ENCODE results near the gene PLXDC1.

The PLXDC1 gene

GRCh38 chr17:39094607-39095308 lies 56.7 kb downstream of the PLXDC1 start:
- DNase-seq, result no peak

- no peak for DNase-seq
Measured at GRCh38 chr17:39092692-39093230, 58.7 kb downstream of the PLXDC1 start.

- no peak for DNase-seq
Measured at GRCh38 chr17:39090908-39091665, 60.4 kb downstream of the PLXDC1 start.

GRCh38 chr17:39090400-39090799 lies 61.0 kb downstream of the PLXDC1 start:
- no peak for DNase-seq

- DNase-seq, result no peak
Measured at GRCh38 chr17:39084558-39084957, 66.9 kb downstream of the PLXDC1 start.

- no peak for DNase-seq
Measured at GRCh38 chr17:39083270-39083669, 68.2 kb downstream of the PLXDC1 start.

- peak; percentile 94 for DNase-seq
Measured at GRCh38 chr17:39082482-39082881, 69.0 kb downstream of the PLXDC1 start.

GRCh38 chr17:39081851-39082250 lies 69.6 kb downstream of the PLXDC1 start:
- DNase-seq, result no peak

GRCh38 chr17:39080421-39081078 lies 70.9 kb downstream of the PLXDC1 start:
- no peak for DNase-seq

- no peak for DNase-seq
Measured at GRCh38 chr17:39079836-39080235, 71.6 kb downstream of the PLXDC1 start.

GRCh38 chr17:39077866-39078265 lies 73.6 kb downstream of the PLXDC1 start:
- no peak for DNase-seq

- no peak for DNase-seq
Measured at GRCh38 chr17:39077252-39077651, 74.2 kb downstream of the PLXDC1 start.

GRCh38 chr17:39074676-39075075 lies 76.8 kb downstream of the PLXDC1 start:
- no peak for DNase-seq

GRCh38 chr17:39073916-39074315 lies 77.5 kb downstream of the PLXDC1 start:
- no peak for DNase-seq

GRCh38 chr17:39073353-39073752 lies 78.1 kb downstream of the PLXDC1 start:
- DNase-seq, result no peak

GRCh38 chr17:39071573-39071972 lies 79.9 kb downstream of the PLXDC1 start:
- no peak for DNase-seq

- peak; percentile 61 for DNase-seq
Measured at GRCh38 chr17:39069114-39069756, 82.2 kb downstream of the PLXDC1 start.

GRCh38 chr17:39064819-39065218 lies 86.6 kb downstream of the PLXDC1 start:
- no peak for DNase-seq

GRCh38 chr17:39064374-39064773 lies 87.1 kb downstream of the PLXDC1 start:
- DNase-seq, result no peak

- no peak for DNase-seq
Measured at GRCh38 chr17:39063681-39064069, 87.8 kb downstream of the PLXDC1 start.

GRCh38 chr17:39062846-39063680 lies 88.4 kb downstream of the PLXDC1 start:
- no peak for DNase-seq

GRCh38 chr17:39058524-39058923 lies 92.9 kb downstream of the PLXDC1 start:
- DNase-seq, result no peak
